ENCODE data around the gene LIPG.
"Not testable (repeated sequence)": the region's sequence is repeated elsewhere in the genome, so short reads cannot be mapped to it uniquely, and the experiment has no call there.

Gene LIPG

DNA sequence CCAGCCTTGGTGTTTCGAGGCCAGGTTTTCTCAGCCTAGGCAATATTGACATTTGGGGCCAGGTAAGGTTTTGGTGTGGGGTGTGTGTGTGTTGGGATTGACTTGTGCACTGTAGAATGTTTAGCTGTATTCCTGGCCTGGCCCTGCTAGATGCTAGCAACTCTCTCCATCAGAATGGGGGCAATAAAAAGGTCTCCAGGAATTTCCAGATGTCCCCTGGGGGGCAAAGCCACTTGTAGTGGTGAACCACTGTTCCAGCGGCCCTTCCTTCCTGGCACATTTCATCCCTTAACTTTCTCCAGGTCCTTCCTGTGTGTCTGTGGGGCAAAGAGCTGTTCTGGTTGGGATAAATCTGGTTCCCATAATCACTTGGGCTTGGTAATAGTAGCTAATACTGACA, 12.0 kb downstream of the LIPG start:
- no peak for DNase-seq

DNA sequence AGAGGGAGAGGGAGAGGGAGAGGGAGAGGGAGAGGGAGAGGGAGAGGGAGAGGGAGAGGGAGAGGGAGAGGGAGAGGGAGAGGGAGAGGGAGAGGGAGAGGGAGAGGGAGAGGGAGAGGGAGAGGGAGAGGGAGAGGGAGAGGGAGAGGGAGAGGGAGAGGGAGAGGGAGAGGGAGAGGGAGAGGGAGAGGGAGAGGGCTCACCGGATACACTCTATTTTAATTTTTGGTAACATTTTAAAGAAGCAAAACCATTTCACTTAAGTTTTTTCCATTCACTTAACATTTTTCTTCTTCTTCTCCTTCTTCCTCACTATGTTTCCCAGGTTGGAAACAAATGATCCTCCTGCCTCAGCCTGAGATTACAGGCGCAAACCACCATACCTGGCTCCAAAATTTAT, 17.2 kb downstream of the LIPG start:
- not testable (repeated sequence) for DNase-seq

DNA sequence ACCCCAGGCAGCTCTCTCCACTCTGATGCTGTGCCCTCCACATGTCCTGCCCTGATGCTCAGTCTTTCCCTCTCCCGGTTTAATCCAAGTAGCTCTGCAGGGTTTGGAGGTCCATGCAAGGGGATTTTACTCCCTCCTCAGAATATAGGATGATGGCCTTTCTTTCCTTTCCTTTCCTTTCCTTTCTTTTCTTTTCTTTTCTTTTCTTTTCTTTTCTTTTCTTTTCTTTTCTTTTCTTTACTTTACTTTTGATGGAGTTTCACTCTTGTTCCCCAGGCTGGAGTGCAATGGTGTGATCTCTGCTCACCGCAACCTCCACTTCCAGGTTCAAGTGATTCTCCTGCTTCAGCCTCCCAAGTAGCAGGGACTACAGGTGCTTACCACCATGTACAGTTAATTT, 17.7 kb downstream of the LIPG start:
- DNase-seq = not testable (repeated sequence)

GRCh38 chr18:49580279-49580678, 18.4 kb downstream of the LIPG start:
- DNase-seq = no peak

GRCh38 chr18:49581371-49581770, 19.5 kb downstream of the LIPG start:
- no peak for DNase-seq

DNA sequence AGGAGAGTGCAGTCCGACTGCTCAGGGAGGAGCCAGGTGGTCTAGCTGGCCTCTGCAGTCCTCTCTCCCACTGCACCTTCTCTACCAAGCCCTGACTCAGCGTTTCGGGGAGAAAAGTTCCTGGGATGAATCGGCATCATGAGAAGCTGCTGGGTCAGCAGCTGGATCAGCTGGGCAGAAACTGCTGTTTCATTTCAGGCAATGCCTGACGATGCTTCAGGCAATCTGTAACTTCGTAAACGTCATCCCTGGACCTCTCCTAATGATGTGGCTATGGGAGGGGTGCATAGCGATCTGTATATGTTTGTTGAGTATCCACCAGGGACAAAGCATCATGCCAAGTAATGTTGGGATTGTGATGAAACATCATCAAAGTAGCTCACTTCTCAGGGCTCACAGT, 20.7 kb downstream of the LIPG start:
- DNase-seq = no peak

DNA sequence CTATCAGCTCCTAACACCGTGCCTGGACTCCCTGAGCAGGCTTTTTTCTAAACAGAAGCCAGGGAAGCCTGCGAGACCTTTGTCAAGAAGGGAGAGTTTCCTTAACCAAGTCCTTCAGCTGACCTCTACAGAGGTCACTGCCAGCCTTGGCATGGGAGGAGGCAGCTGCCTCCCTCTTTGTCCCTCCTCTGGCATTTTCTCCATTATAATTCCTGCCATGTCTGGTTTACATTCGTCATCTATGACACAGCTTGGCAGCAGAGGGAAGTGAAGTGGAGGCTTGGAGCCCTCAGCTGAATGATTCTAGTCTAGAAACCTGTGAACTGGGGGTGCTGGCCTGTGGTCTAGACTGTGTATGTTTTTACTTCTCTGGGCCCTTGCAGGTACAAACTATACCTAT, 22.5 kb downstream of the LIPG start:
- DNase-seq = peak in 4 of 14 donors; percentile 23 to 51 (median 36)

DNA sequence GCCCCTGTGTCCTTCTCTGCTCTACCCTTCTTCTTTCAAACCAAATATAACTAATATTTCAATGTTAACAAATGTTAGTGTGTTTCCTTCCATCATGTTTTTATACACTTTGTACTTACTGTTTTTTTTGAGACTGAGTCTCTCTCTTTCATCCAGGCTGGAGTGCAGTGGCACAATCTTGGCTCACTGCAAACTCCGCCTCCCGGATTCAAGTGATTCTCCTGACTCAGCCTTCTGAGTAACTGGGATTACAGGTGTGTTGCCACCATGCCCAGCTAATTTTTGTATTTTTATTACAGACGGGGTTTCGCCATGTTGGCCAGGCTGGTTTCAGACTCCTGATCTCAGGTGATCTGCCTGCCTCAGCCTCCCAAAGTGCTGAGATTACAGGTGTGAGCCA, 23.1 kb downstream of the LIPG start:
- DNase-seq = not testable (repeated sequence)

- DNase-seq = peak in 1 of 14 donors; percentile 11
Measured at GRCh38 chr18:49585781-49586663, 24.2 kb downstream of the LIPG start.

GRCh38 chr18:49588171-49588570, 26.3 kb downstream of the LIPG start:
- no peak for DNase-seq

GRCh38 chr18:49588971-49589370, 27.1 kb downstream of the LIPG start:
- no peak for DNase-seq

DNA sequence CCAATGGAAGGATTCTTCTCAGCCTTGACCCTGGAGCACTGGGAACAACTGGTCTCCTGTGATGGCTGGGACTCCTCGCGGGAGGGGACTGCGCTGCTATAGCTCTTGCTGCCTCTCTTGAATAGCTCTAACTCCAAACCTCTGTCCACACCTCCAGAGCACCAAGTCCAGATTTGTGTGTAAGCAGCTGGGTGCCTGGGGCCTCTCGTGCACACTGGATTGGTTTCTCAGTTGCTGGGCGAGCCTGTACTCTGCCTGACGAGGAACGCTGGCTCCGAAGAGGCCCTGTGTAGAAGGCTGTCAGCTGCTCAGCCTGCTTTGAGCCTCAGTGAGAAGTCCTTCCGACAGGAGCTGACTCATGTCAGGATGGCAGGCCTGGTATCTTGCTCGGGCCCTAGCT, 28.8 kb downstream of the LIPG start:
- DNase-seq = no peak

GRCh38 chr18:49591271-49591670, 29.4 kb downstream of the LIPG start:
- no peak for DNase-seq

GRCh38 chr18:49591775-49592174, 29.9 kb downstream of the LIPG start:
- no peak for DNase-seq

DNA sequence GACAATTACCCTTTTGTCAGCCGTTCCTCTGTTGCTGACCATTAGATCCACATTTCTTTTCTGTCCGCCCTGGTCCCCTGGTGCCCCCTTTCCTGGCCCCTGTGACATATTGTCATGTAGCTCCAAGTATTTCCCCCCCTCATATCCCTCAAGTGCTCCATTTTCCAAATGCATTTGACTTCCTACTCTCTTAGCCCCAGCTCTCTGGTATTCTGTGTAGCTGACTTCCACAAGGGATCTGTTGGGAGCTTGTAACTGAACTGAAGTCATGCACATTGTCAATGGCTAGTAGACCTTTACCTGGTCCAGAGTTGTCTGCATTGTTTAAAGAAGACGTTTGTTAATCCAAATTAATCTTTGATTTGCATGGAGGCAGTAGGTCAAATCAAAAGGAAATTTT, 34.8 kb downstream of the LIPG start:
- DNase-seq = no peak

GRCh38 chr18:49597157-49597931, 35.5 kb downstream of the LIPG start:
- DNase-seq = peak in 1 of 14 donors; percentile 62

DNA sequence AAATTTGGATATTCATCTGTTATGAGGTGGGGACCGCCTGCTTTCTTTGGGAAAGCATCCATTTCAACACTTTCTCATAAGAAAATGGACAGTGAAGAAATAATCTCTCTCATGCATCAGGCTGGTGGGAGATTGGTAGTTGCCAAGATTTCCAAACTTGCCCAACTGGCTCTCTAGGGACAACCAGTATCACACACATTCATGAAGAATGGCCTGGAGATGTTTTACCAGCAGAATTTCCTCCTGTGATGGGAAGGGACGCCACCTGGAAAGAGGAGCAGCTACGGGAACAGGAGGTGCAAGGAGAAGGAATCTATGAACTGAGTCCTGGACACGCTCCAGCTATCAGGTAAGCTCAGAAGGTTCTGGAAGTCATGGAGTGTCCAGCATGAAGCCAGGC, 39.4 kb downstream of the LIPG start:
- DNase-seq = no peak

- DNase-seq = no peak
Measured at GRCh38 chr18:49608366-49609255, 46.8 kb downstream of the LIPG start.

DNA sequence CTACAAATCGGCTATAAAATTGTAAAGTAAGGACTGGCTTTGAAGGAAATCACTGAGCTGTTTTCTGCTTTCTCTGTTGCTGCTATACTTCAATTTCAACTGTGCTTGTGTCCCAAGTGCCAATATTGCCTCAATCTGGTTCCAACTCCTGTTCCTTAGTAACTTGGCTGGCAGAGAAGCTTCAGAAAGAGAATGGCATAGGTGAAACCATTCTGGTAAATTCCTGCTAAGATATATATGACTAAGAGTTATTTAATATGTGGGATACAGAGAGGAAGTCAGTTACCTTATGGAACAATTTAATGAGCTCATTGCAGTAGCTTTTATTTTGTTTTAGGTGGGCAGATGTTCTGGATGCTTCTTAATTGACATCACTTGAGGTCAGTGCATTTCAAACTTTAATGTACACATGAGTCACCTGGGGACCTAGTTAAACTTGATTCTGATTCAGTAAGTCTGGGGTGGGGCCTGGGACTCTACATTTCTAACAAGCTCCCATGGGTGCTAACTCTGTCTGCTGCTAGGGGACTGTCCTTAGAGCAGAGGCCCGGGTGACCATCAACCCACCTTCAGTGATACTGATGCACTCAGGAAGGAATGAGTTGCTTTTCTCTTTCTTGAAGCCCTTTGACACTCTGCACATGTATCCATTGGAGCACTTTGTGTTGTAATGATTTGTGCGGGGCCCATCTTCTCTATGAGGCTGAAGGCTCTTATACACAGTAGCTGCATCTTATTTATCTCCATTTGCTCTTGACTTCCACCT, 47.6 kb downstream of the LIPG start:
- no peak for DNase-seq

DNA sequence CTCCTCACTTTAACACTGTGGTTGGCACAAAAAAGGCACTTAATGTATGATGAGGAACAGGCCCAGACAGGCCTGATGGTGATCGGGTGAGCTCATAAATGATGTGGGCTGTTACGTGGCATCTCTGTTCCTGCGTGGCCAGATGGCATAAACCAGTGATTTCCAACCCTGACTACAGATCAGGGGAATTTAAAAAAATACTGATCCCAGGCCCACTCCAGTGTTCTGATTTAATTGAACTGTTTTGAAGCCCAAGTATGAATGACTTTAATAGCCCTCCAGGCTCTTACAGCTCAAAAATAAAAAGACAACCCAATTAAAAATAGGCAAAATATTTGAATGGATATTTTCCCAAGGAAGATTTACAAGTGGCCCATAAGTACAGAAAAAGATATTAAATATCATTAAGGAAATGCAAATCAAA, 48.2 kb downstream of the LIPG start:
- no peak for DNase-seq

- no peak for DNase-seq
Measured at GRCh38 chr18:49611316-49611715, 49.5 kb downstream of the LIPG start.

DNA sequence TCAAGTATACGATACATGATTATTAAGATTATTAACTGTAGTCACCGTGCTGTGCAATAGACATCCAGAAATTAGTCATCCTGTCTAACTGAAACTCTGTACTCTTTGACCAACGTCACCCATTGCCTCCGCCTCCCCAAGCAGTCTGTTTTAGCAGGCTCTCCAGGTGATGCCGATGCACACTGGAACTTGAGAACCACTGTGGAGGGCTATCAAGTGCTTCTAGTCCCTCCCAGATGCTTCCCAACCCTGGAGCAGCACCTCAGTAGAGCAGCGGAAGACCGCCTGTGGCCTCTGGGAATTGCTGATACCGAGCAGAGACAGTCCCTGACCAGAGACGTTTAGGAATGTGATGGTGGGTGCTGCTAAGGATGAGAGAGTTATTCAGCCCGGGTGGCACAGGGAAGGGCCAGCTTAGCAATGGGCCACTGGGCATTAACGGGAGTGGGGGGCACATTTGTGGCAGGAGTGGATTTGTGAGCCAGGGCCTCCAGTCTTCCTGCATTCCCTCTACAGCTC, 50.7 kb downstream of the LIPG start:
- DNase-seq = no peak
